H1 (cell line): ENCODE measurements around the gene PGM2. TPM values are rescaled to one million over a fixed set of nuclear protein-coding genes. Genes with fewer than 3 reads are reported as not detected.

Experiments
- CTCF ChIA-PET: fragments of 300-600 bp; sonication (Branson Sonifier 250); formaldehyde crosslinking; loops from one replicate; lab custom pipeline; 2021; ENCODE audit not compliant: partially characterized antibody; lab: Charles Lee
- POLR2A ChIA-PET: fragments of 300-600 bp; sonication (Branson Sonifier 250); formaldehyde crosslinking; loops from one replicate; lab custom pipeline; 2021; ENCODE audit warnings: inconsistent platforms; ENCODE audit not compliant: partially characterized antibody; lab: Charles Lee
- DNase-seq, 2 experiments: peaks; one replicate each; pipeline versions ENCODE4 v3.0.0 to v3.0.0-alpha.2; 2010 to 2022; ENCODE audit warnings: low spot score in 2 of 2, low read depth in 1 of 2, mixed read lengths in 1 of 2
- FAIRE-seq: peaks from 2 replicates; lab custom pipeline; 2011; peaks lifted over from hg19 to GRCh38; lab: Jason Lieb, UNC
- H2AFZ ChIP-seq: 2 replicates; pipeline ENCODE4 v1.8.1; 2012; ENCODE audit warnings: low read length, inconsistent platforms
- H2AK5ac ChIP-seq: 2 replicates; pipeline ENCODE4 v1.6.1; 2013; ENCODE audit warnings: low read depth, low read length
- H2BK120ac ChIP-seq: replicated peaks from 2 replicates; pipeline ENCODE3; 2013; ENCODE audit warnings: low read depth, low read length, inconsistent platforms
- H2BK12ac ChIP-seq: 2 replicates; pipeline ENCODE4 v1.6.1; 2013; ENCODE audit warnings: low read depth, low read length
- H2BK15ac ChIP-seq: 2 replicates; pipeline ENCODE4 v1.6.1; 2013; ENCODE audit warnings: low read length
- H2BK20ac ChIP-seq: 2 replicates; pipeline ENCODE4 v1.6.1; 2013; ENCODE audit warnings: low read length
- H2BK5ac ChIP-seq: 2 replicates; pipeline ENCODE4 v1.6.1; 2013; ENCODE audit warnings: low read depth, low read length
- H3K14ac ChIP-seq: 2 replicates; pipeline ENCODE4 v1.6.1; 2013; ENCODE audit warnings: inconsistent platforms; ENCODE audit not compliant: insufficient read length
- H3K18ac ChIP-seq: 2 replicates; pipeline ENCODE4 v1.6.1; 2013; ENCODE audit warnings: low read length; ENCODE audit errors: extremely low read depth
- H3K23ac ChIP-seq: 2 replicates; pipeline ENCODE4 v1.6.1; 2013; ENCODE audit warnings: inconsistent platforms; ENCODE audit not compliant: insufficient read length
- H3K23me2 ChIP-seq: 2 replicates; pipeline ENCODE4 v1.6.1; 2013; ENCODE audit warnings: low read depth, low read length
- H3K27ac ChIP-seq: 2 replicates; pipeline ENCODE4 v1.6.1; 2011; ENCODE audit warnings: low read depth, low read length, inconsistent platforms
- H3K27me3 ChIP-seq, 4 experiments: replicated peaks in 1 of 4; 1 replicate in 1 of 4; 2 replicates in 3 of 4; pipeline versions ENCODE4 v1.6.1 to v1.8.1; 2011 to 2013; ENCODE audit warnings: low read length in 3 of 4, mild to moderate bottlenecking in 3 of 4, inconsistent platforms in 2 of 4, mixed read lengths in 2 of 4, moderate library complexity in 1 of 4; ENCODE audit not compliant: control insufficient read depth in 3 of 4, insufficient read depth in 3 of 4; ENCODE audit errors: extremely low read depth in 1 of 4
- H3K36me3 ChIP-seq, 4 experiments: 2 replicates each; pipeline versions ENCODE4 v1.6.1 to v1.8.1; 2011 to 2013; ENCODE audit warnings: mild to moderate bottlenecking in 4 of 4, low read length in 3 of 4, moderate library complexity in 2 of 4, control low read depth in 1 of 4, inconsistent platforms in 1 of 4; ENCODE audit not compliant: insufficient read depth in 4 of 4, control insufficient read depth in 2 of 4
- H3K4ac ChIP-seq: replicated peaks from 2 replicates; pipeline ENCODE3; 2013; ENCODE audit warnings: low read length, low read depth, mixed read lengths, inconsistent platforms; ENCODE audit not compliant: insufficient read length
- H3K4me1 ChIP-seq, 4 experiments: replicated peaks in 1 of 4; 1 replicate in 1 of 4; 2 replicates in 3 of 4; pipeline versions ENCODE4 v1.6.1 to v1.8.1; 2011 to 2013; ENCODE audit warnings: low read length in 3 of 4, inconsistent platforms in 2 of 4, mixed read lengths in 1 of 4; ENCODE audit not compliant: insufficient read depth in 4 of 4, control insufficient read depth in 3 of 4
- H3K4me2 ChIP-seq, 2 experiments: 2 replicates each; pipeline versions ENCODE4 v1.6.1 to v1.8.1; 2011 to 2013; ENCODE audit warnings: low read depth in 2 of 2, low read length in 2 of 2, control low read depth in 1 of 2, inconsistent platforms in 1 of 2, mild to moderate bottlenecking in 1 of 2; ENCODE audit not compliant: insufficient read depth in 1 of 2
- H3K4me3 ChIP-seq, 4 experiments: fragments of 200-600, 300-600 bp in 1 of 4; sonication (generic), shearing (Covaris generic), sonication (Bioruptor Twin) in 1 of 4; 2 replicates each; pipeline versions ENCODE4 v1.5.1 to v1.8.1; 2011 to 2016; ENCODE audit warnings: low read length in 4 of 4, low read depth in 3 of 4, control low read depth in 2 of 4, inconsistent platforms in 2 of 4, mild to moderate bottlenecking in 2 of 4, mixed read lengths in 1 of 4, moderate library complexity in 1 of 4; ENCODE audit not compliant: insufficient read depth in 2 of 4; ENCODE audit errors: extremely low read depth in 1 of 4
- H3K56ac ChIP-seq: replicated peaks from 2 replicates; pipeline ENCODE3; 2013; ENCODE audit warnings: low read depth, mild to moderate bottlenecking, mixed read lengths, low read length, inconsistent platforms; ENCODE audit not compliant: insufficient read length
- H3K79me1 ChIP-seq: 2 replicates; pipeline ENCODE4 v1.6.1; 2013; ENCODE audit warnings: low read depth, low read length, control low read depth
- H3K79me2 ChIP-seq, 2 experiments: 2 replicates each; pipeline versions ENCODE4 v1.6.1 to v1.8.1; 2012 to 2013; ENCODE audit warnings: low read length in 2 of 2, mild to moderate bottlenecking in 2 of 2, inconsistent platforms in 1 of 2; ENCODE audit not compliant: insufficient read depth in 2 of 2, control insufficient read depth in 1 of 2
- H3K9ac ChIP-seq, 4 experiments: replicated peaks in 1 of 4; 1 replicate in 1 of 4; 2 replicates in 3 of 4; pipeline versions ENCODE4 v1.6.1 to v1.8.1; 2011 to 2013; ENCODE audit warnings: low read depth in 3 of 4, low read length in 3 of 4, control low read depth in 2 of 4, mild to moderate bottlenecking in 2 of 4, moderate library complexity in 2 of 4, inconsistent platforms in 1 of 4; ENCODE audit errors: extremely low read depth in 1 of 4
- H3K9me3 ChIP-seq, 2 experiments: 2 replicates each; pipeline versions ENCODE4 v1.6.1 to v1.8.1; 2012 to 2013; ENCODE audit warnings: mild to moderate bottlenecking in 2 of 2, moderate library complexity in 2 of 2, control low read depth in 1 of 2, inconsistent platforms in 1 of 2, low read depth in 1 of 2, low read length in 1 of 2, mixed read lengths in 1 of 2; ENCODE audit not compliant: insufficient read depth in 2 of 2
- H4K20me1 ChIP-seq, 2 experiments: replicated peaks in 1 of 2; 2 replicates each; pipeline versions ENCODE3 to v1.8.1; 2011 to 2013; ENCODE audit warnings: inconsistent platforms in 2 of 2, low read length in 2 of 2, mild to moderate bottlenecking in 1 of 2; ENCODE audit not compliant: insufficient read depth in 2 of 2, control insufficient read depth in 1 of 2
- H4K5ac ChIP-seq: 2 replicates; pipeline ENCODE4 v1.6.1; 2013; ENCODE audit warnings: low read length, low read depth, mixed read lengths, inconsistent platforms; ENCODE audit not compliant: insufficient read length
- H4K8ac ChIP-seq: 2 replicates; pipeline ENCODE4 v1.8.0; 2013; ENCODE audit warnings: mild to moderate bottlenecking, moderate library complexity, low read length, inconsistent platforms; ENCODE audit not compliant: insufficient read depth; ENCODE audit errors: extremely low read depth
- H4K91ac ChIP-seq: replicated peaks from 2 replicates; pipeline ENCODE3; 2013; ENCODE audit warnings: low read length, mixed read lengths, inconsistent platforms; ENCODE audit not compliant: insufficient read length
- BCL11A ChIP-seq, 2 experiments: IDR thresholded peaks; one replicate each; pipeline ENCODE4 v1.6.1; 2011; ENCODE audit warnings: low read depth in 2 of 2, low read length in 2 of 2, mild to moderate bottlenecking in 2 of 2
- BRCA1 ChIP-seq: IDR thresholded peaks from 2 replicates; pipeline ENCODE4 v1.6.1; 2012; ENCODE audit warnings: low read depth, low read length, improper control_type of control experiment
- CBX5 ChIP-seq: fragments of 300-800, 300-1000 bp; sonication (generic); IDR thresholded peaks from 2 replicates; pipeline ENCODE4 v1.7.1; 2016; ENCODE audit warnings: antibody characterized with exemption, low read length, low read depth
- EP300 ChIP-seq, 2 experiments: IDR thresholded peaks; 1 replicate in 1 of 2; 2 replicates in 1 of 2; pipeline ENCODE4 v1.6.1; 2011 to 2012; ENCODE audit warnings: low read depth in 2 of 2, low read length in 2 of 2, mild to moderate bottlenecking in 2 of 2, borderline replicate concordance in 1 of 2, inconsistent platforms in 1 of 2, moderate library complexity in 1 of 2
- RXRA ChIP-seq: IDR thresholded peaks from 2 replicates; pipeline ENCODE4 v1.6.1; 2011; ENCODE audit warnings: low read depth, mild to moderate bottlenecking, low read length, moderate library complexity; ENCODE audit not compliant: insufficient read depth
- SAP30 ChIP-seq: fragments of 300-600 bp; sonication (generic); IDR thresholded peaks from 2 replicates; pipeline ENCODE4 v1.7.1; 2012; ENCODE audit warnings: low read length, moderate library complexity, mild to moderate bottlenecking, inconsistent platforms; ENCODE audit not compliant: insufficient read depth, insufficient replicate concordance
- SP2 ChIP-seq: IDR thresholded peaks from 2 replicates; pipeline ENCODE4 v1.6.1; 2012; ENCODE audit warnings: mild to moderate bottlenecking, low read length, inconsistent platforms
- WGBS, 2 experiments: shearing (Covaris generic) in 1 of 2; methylation state at CpG; one replicate each; pipeline versions ENCODE4 v1.1.6 to v1.1.7; 2013 to 2015; ENCODE audit warnings: low lambda C conversion rate in 2 of 2, mixed read lengths in 2 of 2, inconsistent platforms in 1 of 2, low coverage in 1 of 2, missing lambda C conversion rate in 1 of 2; ENCODE audit not compliant: insufficient replicate concordance in 2 of 2, insufficient coverage in 1 of 2, insufficient read length in 1 of 2; ENCODE audit errors: extremely low coverage in 1 of 2, missing lambda C conversion rate in 1 of 2; 5-methylcytosine and 5-hydroxymethylcytosine counted together
- polyA plus RNA-seq, 7 experiments: library from polyadenylated mRNA; depleted of rRNA in 3 of 7; stranded (reverse) in 5 of 7; unstranded in 2 of 7; fragments of >200 nt in 5 of 7; fragments of 200-250 nt in 2 of 7; gene quantifications; 1 replicate in 5 of 7; 2 replicates in 1 of 7; 4 replicates in 1 of 7; pipeline versions ENCODE4 v1.2.1 to v1.2.3, GENCODE V29; 2011 to 2013; ENCODE audit warnings: missing spikeins in 2 of 7, mixed read lengths in 2 of 7
- total RNA-seq: library from RNA; stranded (reverse); fragmentation: NEBNext Ultra II Directional; extraction: Animal tissue kit (Norgen Biotek cat#: 25700); gene quantifications from 2 replicates; pipeline ENCODE4 v1.2.1, GENCODE V29; 2021

Gene PGM2
- total and polyA plus RNA-seq, 2 of the 8 experiments (the other 6 are each of a cell fraction or from before 2014, with no cell fraction given) = 7.7 to 38.0 TPM

DNA sequence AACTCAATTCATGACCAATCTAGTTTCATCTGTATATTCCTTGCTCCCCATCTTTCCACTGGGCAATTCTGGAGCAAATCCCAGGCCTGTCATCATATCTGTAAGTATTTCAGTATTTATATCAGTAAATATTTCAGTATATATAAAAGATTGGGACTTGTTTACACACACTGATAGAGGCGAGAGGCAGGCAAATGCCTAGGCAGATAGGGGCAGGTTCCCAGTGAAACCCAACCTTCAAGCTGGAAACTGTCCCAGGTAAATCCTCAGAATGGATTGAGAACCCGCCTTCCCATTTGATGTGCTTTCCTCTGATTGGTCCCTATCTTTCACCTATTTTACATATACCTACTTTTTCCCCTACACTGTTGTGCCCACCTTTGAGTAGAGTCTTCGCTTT is 40.6 kb downstream of the PGM2 start:
- Histone ChIP-seq H3K36me3 (peaks cover 0 to 5% (median 0%) of the 10 kb centered on the region in 4 experiments; a peak in 1 of 8 replicates), H2BK15ac (no peak overlapping the region), H4K20me1 (no peaks in the 10 kb centered on the region), H2BK5ac (no peak overlapping the region), H3K9ac (no peak overlapping the region), H2BK120ac (no peak overlapping the region), H4K8ac (no peak overlapping the region), H3K27ac (no peak overlapping the region), H3K23me2 (no peaks in the 10 kb centered on the region), H2BK12ac (no peak overlapping the region), H3K79me1 (no peaks in the 10 kb centered on the region), H2BK20ac (no peak overlapping the region), H4K91ac (no peak overlapping the region), H3K9me3 (no peaks in the 10 kb centered on the region), H3K18ac (no peak overlapping the region), H2AFZ (no peak overlapping the region), H3K23ac (no peak overlapping the region), H3K4me1 (no peaks in the 10 kb centered on the region), H3K4ac (no peak overlapping the region), H2AK5ac (no peak overlapping the region), H3K14ac (no peak overlapping the region), H3K79me2 (no peaks in the 10 kb centered on the region), H3K4me3 (no peak overlapping the region), H3K56ac (no peak overlapping the region), H4K5ac (no peak overlapping the region), H3K4me2 (no peak overlapping the region), H3K27me3 (no peaks in the 10 kb centered on the region)
- FAIRE-seq (no peak), DNase-seq (no peak)
- POLR2A ChIA-PET = interaction anchor here (1.2 kb wide), 1 partner anchor 10 kb away, joined by 4 read pairs; no protein-coding TSS in a partner anchor
- CTCF ChIA-PET = interaction anchor here (0.7 to 2.3 kb wide), 4 partner anchors 14 to 25 kb away, joined by 3 to 8 read pairs (median 4); no protein-coding TSS in a partner anchor
- TF ChIP-seq BCL11A (IDR thresholded peaks at IDR 0.05; ENCODE audit: low read depth in 2 of 2, low read length in 2 of 2) (no peak), CBX5 (no peak), SP2 (no peak), BRCA1 (no peak), EP300 (IDR thresholded peaks at IDR 0.05; ENCODE audit: borderline replicate concordance in 1 of 2, low read depth in 2 of 2, low read length in 2 of 2) (no peak), SAP30 (no peak), RXRA (no peak)
- WGBS, 2 experiments = 89% methylated on average over 3 of the region's 3 CpGs; no CpG with 5 or more reads in 1 of the 2 experiments
